ENCODE data around the gene ST3GAL6. TPM values are rescaled to one million over a fixed set of nuclear protein-coding genes. Genes with fewer than 3 reads are reported as not detected.
A peak's percentile ranks its signal among the peaks of the same experiment; 100 is the strongest.

Gene ST3GAL6
- total and polyA plus RNA-seq, 8 donors = 10.9 to 30.8 (median 18.8) TPM

GRCh38 chr3:98733053-98733811 lies 29.9 kb upstream of the ST3GAL6 start:
- Histone ChIP-seq H3K27me3 (peaks cover 0 to 40% of the 10 kb centered on the region in 2 donors), H3K9me3 (no peaks in the 10 kb centered on the region), H3K4me1 (peaks cover 9 to 21% of the 10 kb centered on the region in 2 donors), H3K27ac (peak overlapping the region; percentile 72 to 73), H3K36me3 (no peaks in the 10 kb centered on the region), H3K4me3 (peak overlapping the region; percentile 73 to 78)
- ATAC-seq (peak; percentile 68), DNase-seq (peak in 3 of 4 donors; percentile 39 to 91 (median 50))
- intact Hi-C loops (cut with DNase I) = no loop called here
- no peak for TF ChIP-seq CTCF (IDR thresholded peaks at IDR 0.05)

GRCh38 chr3:98733812-98734281 lies 29.3 kb upstream of the ST3GAL6 start:
- Histone ChIP-seq H3K27me3 (peaks cover 0 to 40% of the 10 kb centered on the region in 2 donors), H3K36me3 (no peaks in the 10 kb centered on the region), H3K4me3 (peak overlapping the region; percentile 73 to 78), H3K9me3 (no peaks in the 10 kb centered on the region), H3K27ac (peak overlapping the region in 1 of 2 donors; percentile 72), H3K4me1 (peaks cover 10 to 21% of the 10 kb centered on the region in 2 donors)
- ATAC-seq (peak; percentile 20), DNase-seq (peak in 2 of 4 donors; percentile 7 to 49)
- TF ChIP-seq CTCF (IDR thresholded peaks at IDR 0.05) = no peak
- intact Hi-C loops (cut with DNase I) = no loop called here

DNA sequence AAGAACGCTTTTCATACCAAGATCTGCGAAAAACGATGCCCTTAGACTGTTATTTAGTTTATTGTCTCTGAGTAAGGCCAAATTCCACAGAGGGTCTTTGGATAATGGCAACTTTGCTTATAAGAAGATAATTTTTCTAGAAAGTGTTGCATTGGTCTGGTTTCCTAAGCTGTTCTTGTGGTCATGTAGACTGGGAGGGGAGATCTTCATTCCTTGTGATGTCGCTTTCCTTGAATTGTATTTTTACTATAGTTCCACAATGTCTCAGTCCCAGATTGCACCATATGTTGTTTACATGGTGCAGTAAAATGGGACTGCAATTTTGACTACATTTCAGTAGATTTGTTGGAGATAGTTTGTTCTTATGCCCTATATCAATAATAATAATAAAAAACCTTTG lies 28.8 kb upstream of the ST3GAL6 start:
- DNase-seq (no peak), ATAC-seq (no peak)
- Histone ChIP-seq H3K27ac (no peak overlapping the region), H3K9me3 (no peaks in the 10 kb centered on the region), H3K27me3 (peaks cover 0 to 40% of the 10 kb centered on the region in 2 donors), H3K36me3 (no peaks in the 10 kb centered on the region), H3K4me3 (peak overlapping the region; percentile 73 to 78), H3K4me1 (peaks cover 10 to 22% of the 10 kb centered on the region in 2 donors)
- intact Hi-C loops (cut with DNase I) = no loop called here
- no peak for TF ChIP-seq CTCF (IDR thresholded peaks at IDR 0.05)

GRCh38 chr3:98734735-98735134 lies 28.4 kb upstream of the ST3GAL6 start:
- Histone ChIP-seq H3K36me3 (no peaks in the 10 kb centered on the region), H3K27ac (no peak overlapping the region), H3K4me1 (peaks cover 10 to 27% of the 10 kb centered on the region in 2 donors), H3K27me3 (peaks cover 0 to 40% of the 10 kb centered on the region in 2 donors), H3K9me3 (no peaks in the 10 kb centered on the region), H3K4me3 (no peak overlapping the region)
- intact Hi-C loops (cut with DNase I) = no loop called here
- TF ChIP-seq CTCF (IDR thresholded peaks at IDR 0.05) = no peak
- DNase-seq = no peak
- no peak for ATAC-seq

- TF ChIP-seq CTCF (IDR thresholded peaks at IDR 0.05) = no peak
These were observed 27.8 kb upstream of the ST3GAL6 start for GRCh38 chr3:98735296-98735695.

More at GRCh38 chr3:98735296-98735695, 27.8 kb upstream of the ST3GAL6 start:
- H3K9me3 ChIP-seq = no peaks in the 10 kb centered on the region
- H3K27ac ChIP-seq = no peak overlapping the region
- intact Hi-C loops (cut with DNase I) = no loop called here
- DNase-seq (no peak), ATAC-seq (no peak)
- H3K36me3 ChIP-seq = no peaks in the 10 kb centered on the region
- H3K4me3 ChIP-seq = no peak overlapping the region
- peaks cover 10 to 27% of the 10 kb centered on the region in 2 donors for H3K4me1 ChIP-seq
- peaks cover 0 to 40% of the 10 kb centered on the region in 2 donors for H3K27me3 ChIP-seq

Data from left lung (tissue), 10 donors.